HG03095 (cell line): ENCODE data around the gene STUB1.

Experiments used
- ATAC-seq: cut with Tn5 transposase; IDR thresholded peaks from one replicate; pipeline ENCODE4 v1.9.1; 2021; ENCODE audit warnings: moderate library complexity; ENCODE audit not compliant: unreplicated experiment

Gene STUB1

GRCh38 chr16:662597-662996, 17.6 kb upstream of the STUB1 start:
- ATAC-seq, result no peak

DNA sequence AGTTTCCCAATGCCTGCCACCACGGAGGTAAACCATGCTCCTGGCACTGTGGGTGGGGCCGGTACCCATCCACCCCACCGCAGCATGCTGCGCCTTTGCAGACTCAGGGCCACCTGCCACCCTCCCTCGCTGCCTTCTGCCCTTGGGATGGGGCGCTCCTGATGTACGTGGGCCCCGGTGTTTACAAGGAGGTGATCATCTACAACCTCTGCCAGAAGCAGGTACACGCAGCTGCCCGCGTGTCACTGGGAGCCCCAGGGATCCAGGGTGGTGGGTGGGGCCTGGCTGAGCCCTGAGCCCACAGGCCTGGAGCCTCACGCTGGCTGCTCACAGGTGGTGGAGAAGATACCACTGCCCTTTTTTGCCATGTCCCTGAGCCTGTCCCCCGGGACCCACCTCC, 13.6 kb upstream of the STUB1 start:
- no peak for ATAC-seq

DNA sequence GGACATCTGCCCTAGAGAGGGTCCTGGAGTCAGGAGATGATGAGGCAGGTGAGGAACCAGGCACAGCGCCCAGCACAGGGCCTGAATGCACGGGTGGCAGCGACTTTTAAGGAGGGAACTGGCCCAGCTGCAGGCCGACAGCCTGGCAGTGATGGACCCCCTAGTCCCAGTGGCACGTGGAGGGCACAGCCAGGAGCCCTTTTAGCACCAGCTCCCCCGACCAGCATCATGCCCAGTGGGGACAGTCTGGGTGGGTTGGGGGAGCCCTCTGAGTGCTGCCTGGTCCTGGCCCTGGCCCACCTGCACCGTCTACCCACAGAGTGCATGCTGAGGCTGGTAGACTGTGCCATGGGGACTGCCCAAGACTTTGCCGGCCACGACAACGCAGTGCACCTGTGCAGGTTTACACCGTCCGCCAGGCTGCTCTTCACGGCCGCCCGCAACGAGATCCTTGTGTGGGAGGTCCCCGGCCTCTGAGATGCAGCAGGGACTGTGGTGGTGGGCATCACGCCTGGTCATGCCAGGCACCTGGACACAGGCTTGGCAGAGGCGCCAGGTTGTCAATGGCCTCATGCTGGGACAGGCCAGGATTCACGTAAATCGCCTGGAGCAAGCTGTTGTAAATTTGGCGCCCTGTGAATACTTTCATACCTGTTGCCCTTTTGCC, 13.0 kb upstream of the STUB1 start:
- no peak for ATAC-seq

GRCh38 chr16:667780-668518, 12.3 kb upstream of the STUB1 start, which contains the start of gene RHOT2:
Gene RHOT2, plus strand, starts transcription at chr16:668132. Its CDS starts 68 bp downstream, at chr16:668200.
- peak; percentile 59 for ATAC-seq

- ATAC-seq, result no peak
These were observed 11.6 kb upstream of the STUB1 start for GRCh38 chr16:668519-669171.

DNA sequence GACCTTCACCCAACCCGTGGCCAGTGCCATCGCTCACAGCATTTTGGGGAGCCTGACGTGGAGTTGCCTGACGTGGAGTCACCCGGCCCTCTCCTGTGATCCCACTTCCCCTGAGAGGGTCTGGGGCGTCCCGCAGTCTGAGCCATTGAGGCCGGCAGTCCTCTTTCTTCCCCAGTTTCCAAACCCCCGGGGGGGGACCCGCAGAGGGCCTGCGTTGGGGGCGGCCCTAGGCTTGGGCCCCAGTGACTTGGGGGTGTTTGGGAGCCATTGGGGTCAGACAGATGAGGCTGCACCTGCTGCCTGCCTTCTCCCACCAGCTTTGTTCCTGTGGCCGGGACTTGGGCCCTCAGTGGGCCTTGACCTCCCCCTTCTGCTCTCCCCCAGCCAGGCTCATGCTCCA, 10.5 kb upstream of the STUB1 start:
- ATAC-seq, result no peak

- ATAC-seq, result no peak
These were observed 9.5 kb upstream of the STUB1 start for GRCh38 chr16:670485-671352.

DNA sequence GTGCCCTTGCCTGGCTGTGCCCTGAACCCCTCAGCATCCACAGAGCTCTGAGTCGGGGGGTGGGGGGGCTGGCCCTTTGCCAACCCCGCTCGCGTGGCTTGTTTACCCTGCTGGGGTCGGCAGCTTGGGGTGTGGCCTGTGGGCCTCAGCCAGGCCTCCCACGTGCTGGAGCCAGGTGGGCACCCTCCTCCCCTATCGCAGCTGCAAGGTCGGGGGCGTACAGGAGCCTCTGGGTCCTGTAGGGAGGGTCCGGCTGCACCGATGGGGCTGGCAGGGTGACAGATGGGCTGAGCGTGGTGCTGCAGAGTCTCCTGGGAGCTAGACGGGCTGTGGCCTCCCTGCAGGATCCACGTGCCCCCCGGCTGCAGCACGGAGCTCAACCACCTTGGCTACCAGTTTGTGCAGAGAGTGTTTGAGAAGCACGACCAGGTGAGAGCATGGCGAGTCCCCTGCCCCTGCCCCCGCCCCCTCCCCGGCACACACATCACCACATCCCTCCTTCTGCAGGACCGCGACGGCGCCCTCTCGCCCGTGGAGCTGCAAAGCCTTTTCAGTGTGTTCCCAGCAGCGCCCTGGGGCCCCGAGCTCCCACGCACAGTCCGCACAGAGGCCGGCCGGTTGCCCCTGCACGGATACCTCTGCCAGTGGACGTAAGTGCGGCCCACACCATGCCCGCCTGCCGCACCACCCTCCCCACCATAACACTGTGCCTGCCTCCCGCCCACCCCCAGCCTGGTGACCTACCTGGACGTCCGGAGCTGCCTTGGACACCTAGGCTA, 8.7 kb upstream of the STUB1 start:
- ATAC-seq, result no peak

- no peak for ATAC-seq
These were observed 7.8 kb upstream of the STUB1 start for GRCh38 chr16:672371-672770.

- ATAC-seq, result no peak
These were observed 7.4 kb upstream of the STUB1 start for GRCh38 chr16:672851-673250.

DNA sequence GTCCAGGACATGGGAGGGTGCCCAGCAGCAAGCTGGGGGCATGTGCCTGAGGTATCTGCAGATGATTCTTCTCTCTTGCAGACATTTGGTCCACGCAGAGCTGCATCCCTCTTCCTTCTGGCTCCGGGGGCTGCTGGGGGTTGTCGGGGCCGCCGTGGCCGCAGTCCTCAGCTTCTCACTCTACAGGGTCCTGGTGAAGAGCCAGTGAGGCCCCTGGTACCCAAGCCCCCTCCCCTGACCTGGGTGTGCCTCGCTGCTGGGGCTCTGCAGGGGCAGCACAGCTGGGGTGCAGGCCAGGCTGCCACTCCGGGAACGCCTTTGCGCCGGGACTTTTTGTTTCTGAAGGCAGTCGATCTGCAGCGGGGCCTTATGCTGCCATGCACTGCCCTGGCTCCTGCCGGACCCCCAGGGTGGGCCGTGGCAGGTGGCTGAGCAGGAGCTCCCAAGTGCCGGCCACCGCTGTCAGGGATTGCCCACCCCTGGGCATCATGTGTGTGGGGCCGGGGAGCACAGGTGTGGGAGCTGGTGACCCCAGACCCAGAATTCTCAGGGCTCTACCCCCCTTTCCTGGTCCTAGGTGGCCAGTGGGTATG, 6.7 kb upstream of the STUB1 start:
- no peak for ATAC-seq

DNA sequence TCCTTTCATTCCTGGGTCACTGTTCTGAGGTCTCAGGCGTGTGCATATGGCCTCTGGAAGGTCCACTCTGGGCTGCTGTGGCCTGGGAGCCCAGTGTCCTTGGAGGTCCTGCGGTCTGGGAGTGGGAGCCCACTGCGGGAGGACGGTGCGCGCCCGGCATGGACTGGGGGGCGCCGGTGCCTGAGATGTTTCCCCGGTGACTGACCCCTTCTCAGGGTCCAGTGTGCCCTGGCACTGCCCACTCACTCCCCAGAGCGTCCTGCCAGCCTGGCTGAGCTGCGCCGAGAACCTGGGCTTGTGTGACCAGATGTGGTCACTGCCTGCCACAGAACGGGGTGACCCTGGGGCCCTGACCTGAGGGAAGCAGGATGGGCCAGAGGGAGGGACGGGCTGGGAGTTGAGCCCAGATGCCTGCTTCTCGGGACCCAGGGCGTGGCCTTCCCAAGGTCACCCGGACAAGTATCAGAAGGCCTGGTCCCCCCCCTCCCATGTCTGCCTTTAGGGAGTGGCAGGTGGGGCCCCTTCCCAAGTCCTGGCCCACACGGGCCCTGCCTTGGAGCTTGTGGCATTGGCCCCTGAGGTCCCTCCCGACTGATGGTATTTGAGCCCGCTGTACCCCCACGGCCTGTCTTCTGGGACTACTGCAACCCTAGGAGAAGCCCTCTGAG, 5.9 kb upstream of the STUB1 start:
- ATAC-seq, result no peak

DNA sequence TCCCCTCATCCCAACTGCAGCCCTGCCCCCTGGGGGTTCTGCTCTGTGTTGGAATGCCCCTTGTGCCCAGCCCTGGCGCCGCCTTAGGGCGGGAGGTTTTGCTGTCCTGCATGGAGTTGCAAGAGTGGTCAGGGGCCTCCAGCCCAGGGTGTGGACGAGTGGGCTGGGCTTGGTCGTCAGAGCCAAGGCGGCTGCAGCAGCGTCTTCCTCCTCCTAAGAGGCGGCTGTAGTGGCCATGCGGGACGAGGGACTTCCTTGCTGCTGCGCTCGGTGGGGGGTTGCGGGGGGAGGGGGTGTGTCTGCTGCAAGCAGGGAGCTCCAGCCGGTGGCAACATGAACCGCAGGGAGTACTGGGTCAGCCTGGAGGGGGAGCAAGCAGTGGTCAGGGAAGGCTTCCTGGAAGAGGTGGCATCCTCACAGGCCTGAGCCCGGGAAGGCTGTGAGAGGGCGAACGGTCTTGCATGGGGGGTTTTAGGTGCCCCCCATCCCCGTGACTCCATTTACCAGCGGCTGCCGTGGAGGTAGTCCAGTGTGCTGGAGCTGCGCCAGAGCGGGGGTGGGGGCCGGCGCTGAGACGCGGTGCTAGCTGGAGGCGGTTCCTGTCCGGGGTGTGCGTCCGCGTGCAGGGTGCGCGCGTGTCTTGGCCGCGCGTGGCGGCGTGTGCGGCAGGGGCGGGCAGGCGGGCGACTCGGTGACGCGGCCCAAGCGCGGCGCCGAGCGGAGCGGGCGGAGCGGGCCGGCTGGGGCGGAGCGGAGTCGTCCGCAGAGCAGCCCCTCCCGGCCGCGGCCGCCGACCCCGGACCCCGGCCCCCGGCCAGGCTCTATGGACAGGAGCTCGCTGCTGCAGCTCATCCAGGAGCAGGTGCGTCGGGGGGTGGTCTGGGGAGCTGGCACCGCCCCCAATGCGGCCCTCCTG, 5.0 kb upstream of the STUB1 start, which contains the start of gene RHBDL1:
Gene RHBDL1 (plus strand): TSS at position 704 of the 916 bp plus-strand sequence. CDS start 120 bp downstream, at position 824.
- ATAC-seq, result no peak

DNA sequence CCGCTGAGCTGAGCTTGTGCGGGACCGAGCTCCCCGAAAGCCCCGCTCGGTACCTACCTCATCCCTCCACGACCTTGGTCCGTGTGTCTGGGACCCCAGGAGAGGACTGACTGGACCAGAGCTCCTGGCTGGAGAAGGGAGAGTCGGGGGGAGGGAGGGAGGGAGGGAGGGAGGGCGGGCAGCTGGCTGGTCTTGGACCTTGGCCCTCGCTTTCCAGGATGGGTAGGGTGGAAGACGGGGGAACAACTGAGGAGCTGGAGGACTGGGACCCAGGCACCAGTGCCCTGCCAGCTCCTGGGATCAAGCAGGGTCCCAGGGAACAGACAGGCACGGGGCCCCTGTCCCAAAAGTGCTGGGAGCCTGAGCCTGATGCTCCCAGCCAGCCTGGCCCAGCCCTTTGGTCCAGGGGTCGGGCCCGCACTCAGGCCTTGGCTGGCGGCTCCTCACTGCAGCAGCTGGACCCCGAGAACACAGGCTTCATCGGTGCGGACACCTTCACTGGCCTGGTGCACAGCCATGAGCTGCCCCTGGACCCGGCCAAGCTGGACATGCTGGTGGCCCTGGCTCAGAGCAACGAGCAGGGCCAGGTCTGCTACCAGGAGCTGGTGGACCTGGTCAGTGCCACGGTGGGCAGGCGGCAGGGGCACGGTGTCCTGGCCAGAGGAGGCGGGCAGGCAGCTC, 4.2 kb upstream of the STUB1 start:
- no peak for ATAC-seq

DNA sequence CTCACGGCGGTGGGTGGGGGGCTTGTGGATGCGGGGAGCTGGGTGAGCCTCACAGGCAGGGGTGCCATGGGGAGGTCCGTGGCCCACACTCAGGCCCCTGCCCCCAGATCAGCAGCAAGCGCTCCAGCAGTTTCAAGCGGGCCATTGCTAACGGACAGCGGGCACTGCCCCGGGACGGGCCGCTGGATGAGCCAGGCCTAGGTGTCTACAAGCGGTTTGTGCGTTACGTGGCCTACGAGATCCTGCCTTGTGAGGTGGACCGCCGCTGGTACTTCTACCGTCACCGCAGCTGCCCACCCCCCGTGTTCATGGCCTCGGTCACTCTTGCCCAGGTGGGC, 3.7 kb upstream of the STUB1 start:
- ATAC-seq, result no peak

DNA sequence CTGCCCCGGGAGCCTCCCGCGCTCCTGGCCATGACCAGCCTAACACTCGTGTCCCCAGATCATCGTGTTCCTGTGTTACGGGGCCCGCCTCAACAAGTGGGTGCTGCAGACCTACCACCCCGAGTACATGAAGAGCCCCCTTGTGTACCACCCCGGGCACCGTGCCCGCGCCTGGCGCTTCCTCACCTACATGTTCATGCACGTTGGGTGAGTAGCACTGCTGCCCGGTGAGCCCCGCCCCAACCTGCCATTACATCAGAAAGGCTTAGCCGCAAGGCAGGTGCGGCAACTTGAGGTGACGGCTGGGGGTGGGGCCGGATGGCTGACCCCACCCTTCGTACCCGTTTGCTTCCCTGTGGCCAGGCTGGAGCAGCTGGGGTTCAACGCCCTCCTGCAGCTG, 3.3 kb upstream of the STUB1 start:
- no peak for ATAC-seq

- ATAC-seq, result no peak
These were observed 2.7 kb upstream of the STUB1 start for GRCh38 chr16:677316-678190.
